Activated gamma-delta T cell treated with Interleukin-2 at 50 U/mL for 16 hours (primary cell): ENCODE measurements around the gene AOC3.
"Not testable (repeated sequence)": the region's sequence is repeated elsewhere in the genome, so short reads cannot be mapped to it uniquely, and the experiment has no call there.

ENCODE experiments used
- DNase-seq: peaks from one replicate; pipeline ENCODE4 v3.0.0-alpha.2; 2020

AOC3 gene

GRCh38 chr17:42894283-42895184 lies 43.5 kb downstream of the AOC3 start:
- DNase-seq, result no peak

GRCh38 chr17:42895185-42895555 lies 44.2 kb downstream of the AOC3 start:
- no peak for DNase-seq

GRCh38 chr17:42898147-42898811 lies 47.3 kb downstream of the AOC3 start:
- DNase-seq, result no peak

GRCh38 chr17:42899981-42900380 lies 49.0 kb downstream of the AOC3 start:
- DNase-seq, result not testable (repeated sequence)

- no peak for DNase-seq
Observed at GRCh38 chr17:42900460-42901331, 49.7 kb downstream of the AOC3 start, which contains the start of gene G6PC1. Gene G6PC1, plus strand, starts transcription at chr17:42900799. Its CDS starts 78 bp downstream, at chr17:42900877.

GRCh38 chr17:42901535-42902229 lies 50.7 kb downstream of the AOC3 start:
- DNase-seq, result no peak

GRCh38 chr17:42904110-42904469 lies 53.1 kb downstream of the AOC3 start:
- DNase-seq, result no peak

- no peak for DNase-seq
Observed at GRCh38 chr17:42906772-42907446, 55.9 kb downstream of the AOC3 start.
